AG10803 (cell line): ENCODE data around the gene XAGE1A.
"Not testable (repeated sequence)": the region's sequence is repeated elsewhere in the genome, so short reads cannot be mapped to it uniquely, and the experiment has no call there.

Experiments used
- DNase-seq: peaks from one replicate; pipeline ENCODE4 v3.0.0; 2010; ENCODE audit warnings: low read depth
- H3K4me3 ChIP-seq: 2 replicates; pipeline ENCODE4 v1.5.1; 2011; ENCODE audit warnings: mild to moderate bottlenecking, low read length, control low read depth
- CTCF ChIP-seq: conservative IDR thresholded peaks from 2 replicates; pipeline ENCODE4 v1.5.1; 2011; ENCODE audit warnings: mild to moderate bottlenecking, low read length, control low read depth, inconsistent platforms

The XAGE1A gene

GRCh38 chrX:52495545-52496418 lies at the start of gene XAGE1A:
Gene XAGE1A, plus strand, starts transcription at chrX:52495808. Its CDS starts 1,554 bp downstream, at chrX:52497362.
- DNase-seq, H3K4me3 ChIP-seq: not testable (repeated sequence)

- not testable (repeated sequence) for DNase-seq, H3K4me3 ChIP-seq
Observed at GRCh38 chrX:52452031-52452430, 43.6 kb upstream of the XAGE1A start.

GRCh38 chrX:52471301-52471700 lies 24.3 kb upstream of the XAGE1A start:
- not testable (repeated sequence) for DNase-seq, H3K4me3 ChIP-seq

- H3K4me3 ChIP-seq, DNase-seq: not testable (repeated sequence)
Observed at GRCh38 chrX:52496419-52496772, 788 bp downstream of the XAGE1A start.

- DNase-seq, H3K4me3 ChIP-seq: not testable (repeated sequence)
Observed at GRCh38 chrX:52501362-52501761, 5.8 kb downstream of the XAGE1A start.

GRCh38 chrX:52504551-52504950 lies 8.9 kb downstream of the XAGE1A start:
- H3K4me3 ChIP-seq: no peak overlapping the region
- TF ChIP-seq CTCF: no peak
- DNase-seq: no peak

- no peak for TF ChIP-seq CTCF
- H3K4me3 ChIP-seq: no peak overlapping the region
- DNase-seq: no peak
Observed at GRCh38 chrX:52507331-52507730, 11.7 kb downstream of the XAGE1A start.

GRCh38 chrX:52509916-52510315 lies 14.3 kb downstream of the XAGE1A start:
- H3K4me3 ChIP-seq: no peak overlapping the region
- DNase-seq: no peak
- no peak for TF ChIP-seq CTCF

GRCh38 chrX:52511126-52511525 lies 15.5 kb downstream of the XAGE1A start:
- not testable (repeated sequence) for DNase-seq, H3K4me3 ChIP-seq

- not testable (repeated sequence) for DNase-seq, H3K4me3 ChIP-seq
Observed at GRCh38 chrX:52516110-52516986, 20.7 kb downstream of the XAGE1A start.

GRCh38 chrX:52516987-52517325 lies 21.3 kb downstream of the XAGE1A start, which contains the start of gene XAGE1B:
Gene XAGE1B, minus strand, starts transcription at chrX:52517063. Its CDS starts 1,536 bp downstream, at chrX:52515527.
- not testable (repeated sequence) for H3K4me3 ChIP-seq, DNase-seq

GRCh38 chrX:52541051-52541450 lies 45.4 kb downstream of the XAGE1A start:
- not testable (repeated sequence) for DNase-seq, H3K4me3 ChIP-seq
